NCI-H187 (cell line): ENCODE results near the gene DDX24.

Source experiments
- DNase-seq, 2 experiments: peaks; one replicate each; lab custom pipeline; 2025; lab: John Stamatoyannopoulos, UW

The DDX24 gene

GRCh38 chr14:94048691-94049624 is 32.0 kb downstream of the DDX24 start:
- no peak for DNase-seq

DNA sequence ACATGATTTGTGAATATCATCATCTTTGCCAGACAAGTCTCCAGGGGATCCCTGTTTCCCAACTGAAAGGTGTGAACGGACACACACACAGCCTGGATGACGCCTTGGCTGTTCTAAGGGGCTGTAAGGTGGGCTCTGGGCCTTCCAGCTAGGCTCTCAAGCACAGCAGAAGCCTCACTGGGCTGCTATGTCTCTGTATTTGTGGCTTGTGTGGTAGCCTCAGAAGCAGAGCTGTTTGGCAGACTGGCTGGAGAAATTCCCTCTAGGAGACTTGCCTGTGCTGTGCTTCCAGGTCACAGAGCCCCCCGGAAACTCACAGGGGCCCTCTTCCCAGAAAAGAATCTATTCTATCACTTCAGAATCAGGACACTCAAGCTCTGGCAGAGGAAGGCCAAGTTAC is 33.4 kb downstream of the DDX24 start:
- no peak for DNase-seq

DNA sequence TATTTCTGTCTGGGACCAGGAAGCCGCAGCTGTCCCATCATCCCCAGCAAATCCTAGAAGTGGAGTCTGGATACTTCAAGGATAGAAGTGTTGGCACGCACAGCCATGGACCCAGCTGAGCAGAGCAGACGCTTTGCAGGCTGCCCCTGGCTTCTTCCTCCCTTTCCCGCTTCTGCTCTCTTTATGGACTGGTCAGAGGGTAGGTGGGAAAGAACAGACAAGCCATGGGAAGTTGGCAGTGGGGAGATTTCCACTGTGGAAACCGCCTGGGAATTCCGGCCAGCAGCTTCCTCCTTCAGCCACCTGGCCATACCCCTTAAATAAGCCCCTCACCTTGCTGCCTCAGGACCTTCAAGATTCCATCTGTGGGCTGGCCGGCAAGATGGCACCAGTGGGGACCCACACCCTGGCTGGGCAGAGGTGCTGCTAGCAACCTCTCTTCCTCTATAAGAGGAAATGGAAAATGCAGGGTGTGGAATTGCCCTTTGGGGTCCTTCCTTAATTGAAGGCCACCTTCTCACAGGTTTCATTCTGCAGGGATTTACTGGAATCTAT is 34.2 kb downstream of the DDX24 start:
- no peak for DNase-seq

- DNase-seq: no peak
Measured at GRCh38 chr14:94045563-94046345, 35.2 kb downstream of the DDX24 start.

DNA sequence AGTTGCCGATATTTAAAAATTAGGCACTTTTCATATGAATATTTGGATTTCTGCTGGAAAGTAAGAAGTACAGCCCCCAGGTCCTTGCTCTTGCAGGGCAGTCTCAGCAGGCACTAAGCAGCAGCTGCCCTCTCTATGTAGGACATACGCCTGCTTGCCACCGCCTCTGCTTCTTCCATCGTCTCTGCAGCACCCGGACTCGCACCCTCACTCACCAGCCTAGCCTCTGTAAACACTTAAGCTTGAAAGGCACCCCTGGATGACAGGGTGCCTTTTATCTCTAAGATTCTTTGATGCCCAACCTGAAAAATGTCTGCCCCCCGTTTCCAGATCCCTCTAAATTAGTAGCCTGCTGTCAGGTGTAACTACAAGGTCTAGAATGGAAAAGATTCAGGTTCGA is 35.9 kb downstream of the DDX24 start:
- DNase-seq: no peak

- no peak for DNase-seq
Measured at GRCh38 chr14:94044476-94045091, 36.4 kb downstream of the DDX24 start.

GRCh38 chr14:94043756-94044475 is 37.1 kb downstream of the DDX24 start:
- no peak for DNase-seq

GRCh38 chr14:94043111-94043755 is 37.8 kb downstream of the DDX24 start:
- DNase-seq: no peak

- DNase-seq: no peak
Measured at GRCh38 chr14:94042433-94043091, 38.4 kb downstream of the DDX24 start.

GRCh38 chr14:94041551-94042346 is 39.3 kb downstream of the DDX24 start:
- DNase-seq: no peak

DNA sequence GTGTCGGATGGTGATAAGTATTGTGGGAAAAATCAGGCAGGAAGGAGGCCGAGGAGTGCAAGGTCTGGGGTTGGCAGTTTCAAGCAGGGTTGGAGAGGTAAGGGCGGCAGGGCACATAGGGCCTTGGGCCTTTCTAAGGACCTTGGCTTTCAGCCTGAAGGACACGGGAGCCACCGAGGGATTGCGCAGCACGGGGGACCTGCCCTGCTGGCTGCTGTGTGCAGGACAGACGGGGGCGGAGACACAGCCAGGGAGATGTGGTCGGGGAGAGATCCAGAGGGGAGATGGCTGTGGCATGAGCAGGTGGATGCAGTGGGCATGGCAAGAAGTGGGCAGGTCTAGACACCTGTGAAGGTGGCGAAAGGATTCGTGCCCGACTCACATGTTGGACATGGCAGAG is 40.2 kb downstream of the DDX24 start:
- DNase-seq: no peak

DNA sequence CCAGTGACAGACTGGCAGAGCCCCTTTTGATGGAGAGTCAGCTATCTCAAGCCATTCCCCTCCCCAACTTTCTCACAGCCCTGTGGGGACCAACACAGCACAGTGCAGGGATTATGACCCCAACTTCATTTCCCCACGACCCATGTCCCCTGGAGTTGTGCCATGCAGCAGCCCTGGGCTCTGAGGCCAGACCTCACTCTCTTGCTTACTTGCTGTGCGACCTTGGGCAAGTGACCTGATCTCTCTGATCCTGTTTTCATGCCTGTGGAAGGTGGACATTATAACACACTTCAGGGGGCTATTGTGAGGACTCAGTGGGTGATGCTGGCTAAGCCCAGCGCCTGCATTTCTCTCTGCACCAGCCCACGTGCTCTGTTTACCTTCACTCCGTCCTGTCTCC is 40.8 kb downstream of the DDX24 start:
- DNase-seq: no peak

DNA sequence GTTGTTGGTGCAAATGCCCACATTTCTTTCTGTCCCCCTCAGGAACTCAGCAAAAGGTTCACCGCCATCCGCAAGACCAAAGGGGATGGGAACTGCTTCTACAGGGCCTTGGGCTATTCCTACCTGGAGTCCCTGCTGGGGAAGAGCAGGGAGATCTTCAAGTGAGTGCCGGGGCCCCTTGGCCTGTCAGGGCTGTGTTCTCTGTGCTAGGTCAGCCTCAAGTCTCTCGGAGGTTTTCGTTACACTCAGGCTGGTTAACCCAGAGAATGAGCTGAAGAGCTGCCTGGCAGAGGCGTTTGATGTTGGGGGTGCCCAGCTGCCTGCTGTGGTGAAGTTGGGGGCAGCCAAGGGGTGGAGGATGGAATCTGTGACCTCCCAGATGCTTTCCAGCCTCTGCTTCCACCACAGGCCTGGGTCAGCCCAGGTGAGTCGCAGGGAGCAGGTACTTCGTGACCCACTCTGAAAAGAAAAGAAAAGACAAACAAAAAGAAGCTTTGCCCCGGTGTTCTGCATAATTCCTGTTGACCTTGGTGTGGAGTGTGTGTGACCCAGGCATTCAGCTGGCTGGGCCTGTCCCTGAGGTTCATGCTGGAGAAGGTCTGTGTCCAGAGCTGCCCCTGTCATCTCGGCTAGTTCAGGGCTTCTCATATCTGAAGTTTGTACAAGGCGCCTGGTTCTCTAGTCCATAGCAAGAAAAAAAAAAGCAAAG is 41.9 kb downstream of the DDX24 start:
- no peak for DNase-seq

DNA sequence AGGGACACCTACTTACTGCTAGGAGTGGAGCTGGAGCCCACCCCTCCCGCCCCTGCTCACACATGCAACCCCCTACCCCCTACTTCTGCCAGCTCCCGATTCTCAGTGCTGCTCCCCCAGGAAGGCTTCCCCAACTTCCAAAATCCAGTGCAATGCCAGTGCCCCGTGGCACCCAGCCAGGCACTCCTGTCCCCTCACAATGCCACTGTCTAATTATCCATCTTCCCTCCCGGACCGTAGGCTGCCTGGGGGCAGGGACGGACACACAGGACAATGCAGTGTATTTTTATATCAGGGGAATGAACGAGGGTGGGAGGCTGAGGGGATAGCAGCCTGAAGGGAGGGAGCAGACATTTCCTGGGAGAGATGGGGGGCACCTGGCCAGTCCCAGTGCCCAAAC is 42.5 kb downstream of the DDX24 start:
- DNase-seq: no peak

DNA sequence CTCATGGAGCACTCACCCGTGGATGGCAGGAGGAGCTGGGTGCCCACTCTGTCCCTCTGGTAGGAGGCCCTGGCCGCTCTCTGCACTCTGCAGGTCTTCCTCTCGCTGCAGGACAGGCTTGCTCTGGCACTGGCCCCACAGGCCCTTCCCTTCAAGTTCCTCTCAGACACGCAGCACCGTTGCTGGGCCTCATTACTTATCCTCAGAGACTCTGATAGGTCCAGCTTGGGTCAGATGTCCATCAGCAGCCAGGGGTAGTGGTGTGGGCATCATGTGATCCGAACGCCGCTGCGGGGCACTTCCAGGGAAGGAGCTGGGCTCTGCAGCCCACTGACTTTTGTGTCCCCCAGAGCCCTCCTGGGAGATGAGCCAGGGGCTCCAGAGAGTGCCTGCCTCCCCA is 43.0 kb downstream of the DDX24 start:
- DNase-seq: no peak

DNA sequence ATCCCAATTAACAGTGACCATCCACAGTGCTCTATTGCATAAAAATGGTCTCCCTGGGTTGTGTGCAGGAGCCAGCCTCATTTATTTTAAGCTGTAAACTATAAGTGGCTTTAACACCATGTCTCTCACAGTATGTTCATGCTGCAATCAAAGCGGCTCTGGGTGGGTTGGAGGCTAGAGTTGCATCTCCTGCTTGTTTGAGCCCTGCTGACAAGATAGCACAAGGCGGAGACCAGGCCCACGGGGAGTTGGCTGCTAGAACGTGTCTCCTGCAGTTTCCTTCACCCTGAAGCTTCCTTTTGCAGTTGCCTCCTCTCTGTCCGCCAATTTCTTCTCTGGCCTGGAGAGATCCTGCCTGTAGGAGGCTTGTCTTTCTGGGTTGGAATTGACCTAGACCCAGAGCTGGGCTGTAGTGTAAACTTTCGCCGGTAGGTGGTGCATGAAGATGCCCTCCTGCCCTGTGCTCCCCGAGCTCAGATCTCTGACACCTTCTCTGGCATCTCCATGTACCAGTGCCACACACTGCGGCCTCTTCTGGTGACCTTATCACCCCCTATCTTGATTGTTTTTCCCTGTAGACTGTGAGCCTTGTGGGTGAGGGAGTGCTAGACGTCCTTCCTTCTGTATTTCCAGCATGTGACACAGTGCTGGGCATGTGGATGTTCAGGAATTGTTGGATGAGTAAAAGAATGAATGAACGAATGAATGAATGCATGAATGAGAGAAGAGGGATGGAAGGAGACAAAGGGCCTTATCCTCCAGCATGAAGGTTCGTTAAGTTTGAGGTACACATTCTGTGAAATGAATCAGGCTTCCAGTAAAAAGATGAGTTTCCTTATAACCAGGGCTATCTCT is 44.5 kb downstream of the DDX24 start:
- DNase-seq: peak in 1 of 2 experiments; percentile 28

- DNase-seq: no peak
Measured at GRCh38 chr14:94034886-94035285, 46.1 kb downstream of the DDX24 start.

- DNase-seq: no peak
Measured at GRCh38 chr14:94031883-94032279, 49.1 kb downstream of the DDX24 start.
